B cell (primary cell): ENCODE measurements around the gene OR5B21.

Source experiments
- EZH2 ChIP-seq: IDR thresholded peaks from 2 replicates; pipeline ENCODE4 v1.6.1; 2012; ENCODE audit warnings: borderline replicate concordance, low read depth, mild to moderate bottlenecking, moderate library complexity, low read length; ENCODE audit not compliant: insufficient read depth, poor library complexity, severe bottlenecking
- TF ChIP-seq, protein P1 (sequence below): fragments of 200-600 bp; IDR thresholded peaks from one replicate; pipeline ENCODE4 v1.8.0; 2022; ENCODE audit warnings: antibody characterized with exemption, mild to moderate bottlenecking

DNA sequence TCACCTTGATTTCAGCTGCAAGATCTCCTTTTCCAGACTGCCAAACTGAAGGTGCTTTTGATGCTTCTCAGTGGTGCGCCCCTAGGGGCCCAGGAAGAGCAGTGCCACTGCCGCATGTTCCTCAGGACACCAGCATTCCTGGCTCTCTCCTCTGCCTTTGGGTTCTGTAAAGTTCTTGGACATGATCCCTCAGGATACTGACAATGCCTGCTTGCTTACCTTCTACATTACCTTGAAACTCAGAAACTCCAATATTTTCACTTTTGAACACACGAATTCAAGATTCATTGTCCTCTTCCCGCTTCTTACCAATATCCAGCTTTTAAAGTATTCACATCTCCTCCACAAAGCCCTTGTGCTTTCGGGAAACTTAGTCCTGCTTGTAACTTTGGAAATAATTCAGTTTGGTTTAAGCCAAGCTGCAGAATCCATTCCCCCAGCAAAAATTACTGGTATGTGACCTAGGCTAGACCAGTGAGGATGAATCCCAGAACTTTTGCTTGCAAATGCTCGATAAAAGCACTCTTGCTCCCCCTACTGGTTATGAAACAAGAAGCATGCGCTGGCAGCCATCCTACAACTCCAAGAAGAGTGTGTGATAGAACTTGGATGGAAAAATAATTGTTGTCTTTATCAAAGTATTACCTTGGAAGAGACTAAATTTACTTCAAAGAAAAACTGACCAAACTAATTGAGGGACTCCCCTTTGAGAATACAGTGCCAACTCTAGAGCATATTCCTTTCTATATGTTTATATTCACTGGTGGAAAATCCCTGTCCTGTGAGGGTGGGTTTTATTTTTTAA lies 16.5 kb upstream of the OR5B21 start:
- TF ChIP-seq, protein P1, sequence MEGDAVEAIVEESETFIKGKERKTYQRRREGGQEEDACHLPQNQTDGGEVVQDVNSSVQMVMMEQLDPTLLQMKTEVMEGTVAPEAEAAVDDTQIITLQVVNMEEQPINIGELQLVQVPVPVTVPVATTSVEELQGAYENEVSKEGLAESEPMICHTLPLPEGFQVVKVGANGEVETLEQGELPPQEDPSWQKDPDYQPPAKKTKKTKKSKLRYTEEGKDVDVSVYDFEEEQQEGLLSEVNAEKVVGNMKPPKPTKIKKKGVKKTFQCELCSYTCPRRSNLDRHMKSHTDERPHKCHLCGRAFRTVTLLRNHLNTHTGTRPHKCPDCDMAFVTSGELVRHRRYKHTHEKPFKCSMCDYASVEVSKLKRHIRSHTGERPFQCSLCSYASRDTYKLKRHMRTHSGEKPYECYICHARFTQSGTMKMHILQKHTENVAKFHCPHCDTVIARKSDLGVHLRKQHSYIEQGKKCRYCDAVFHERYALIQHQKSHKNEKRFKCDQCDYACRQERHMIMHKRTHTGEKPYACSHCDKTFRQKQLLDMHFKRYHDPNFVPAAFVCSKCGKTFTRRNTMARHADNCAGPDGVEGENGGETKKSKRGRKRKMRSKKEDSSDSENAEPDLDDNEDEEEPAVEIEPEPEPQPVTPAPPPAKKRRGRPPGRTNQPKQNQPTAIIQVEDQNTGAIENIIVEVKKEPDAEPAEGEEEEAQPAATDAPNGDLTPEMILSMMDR = peak; percentile 86
- no peak for TF ChIP-seq EZH2
